Measurements from ENCODE around the gene ST3GAL3.
A peak's percentile ranks its signal among the peaks of the same experiment; 100 is the strongest.

Gene ST3GAL3

DNA sequence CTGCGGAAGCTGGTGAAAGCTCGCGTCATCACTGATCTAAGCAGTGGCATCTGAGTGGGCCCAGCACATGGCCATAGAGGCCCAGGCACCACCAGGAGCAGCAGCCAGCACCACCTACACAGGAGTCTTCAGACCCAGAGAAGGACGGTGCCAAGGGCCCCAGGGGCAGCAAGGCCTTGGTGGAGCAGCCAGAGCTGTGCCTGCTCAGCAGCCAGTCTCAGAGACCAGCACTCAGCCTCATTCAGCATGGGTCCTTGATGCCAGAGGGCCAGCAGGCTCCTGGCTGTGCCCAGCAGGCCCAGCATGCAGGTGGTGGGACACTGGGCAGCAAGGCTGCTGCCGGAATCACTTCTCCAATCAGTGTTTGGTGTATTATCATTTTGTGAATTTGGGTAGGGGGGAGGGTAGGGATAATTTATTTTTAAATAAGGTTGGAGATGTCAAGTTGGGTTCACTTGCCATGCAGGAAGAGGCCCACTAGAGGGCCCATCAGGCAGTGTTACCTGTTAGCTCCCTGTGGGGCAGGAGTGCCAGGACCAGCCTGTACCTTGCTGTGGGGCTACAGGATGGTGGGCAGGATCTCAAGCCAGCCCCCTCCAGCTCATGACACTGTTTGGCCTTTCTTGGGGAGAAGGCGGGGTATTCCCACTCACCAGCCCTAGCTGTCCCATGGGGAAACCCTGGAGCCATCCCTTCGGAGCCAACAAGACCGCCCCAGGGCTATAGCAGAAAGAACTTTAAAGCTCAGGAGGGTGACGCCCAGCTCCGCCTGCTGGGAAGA, 223.0 kb downstream of the ST3GAL3 start:
- peak; percentile 40 for DNase-seq

DNA sequence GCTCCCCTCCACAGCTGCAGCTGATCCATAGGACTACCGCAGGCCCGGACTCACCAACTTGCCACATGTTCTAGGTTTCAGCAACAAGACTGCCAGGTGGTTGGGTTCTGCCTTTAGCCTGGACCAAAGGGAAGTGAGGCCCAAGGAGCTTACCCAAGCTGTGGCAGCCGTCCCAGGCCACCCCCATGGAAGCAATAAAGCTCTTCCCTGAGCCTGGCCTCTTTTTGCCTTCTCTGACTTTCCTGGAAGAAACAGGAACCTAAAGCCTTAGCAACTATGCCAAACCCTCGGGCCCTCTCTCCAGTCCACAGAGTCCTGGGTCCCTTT, 223.6 kb downstream of the ST3GAL3 start:
- DNase-seq: no peak

- no peak for DNase-seq
Measured at GRCh38 chr1:43931711-43932660, 224.7 kb downstream of the ST3GAL3 start.

DNA sequence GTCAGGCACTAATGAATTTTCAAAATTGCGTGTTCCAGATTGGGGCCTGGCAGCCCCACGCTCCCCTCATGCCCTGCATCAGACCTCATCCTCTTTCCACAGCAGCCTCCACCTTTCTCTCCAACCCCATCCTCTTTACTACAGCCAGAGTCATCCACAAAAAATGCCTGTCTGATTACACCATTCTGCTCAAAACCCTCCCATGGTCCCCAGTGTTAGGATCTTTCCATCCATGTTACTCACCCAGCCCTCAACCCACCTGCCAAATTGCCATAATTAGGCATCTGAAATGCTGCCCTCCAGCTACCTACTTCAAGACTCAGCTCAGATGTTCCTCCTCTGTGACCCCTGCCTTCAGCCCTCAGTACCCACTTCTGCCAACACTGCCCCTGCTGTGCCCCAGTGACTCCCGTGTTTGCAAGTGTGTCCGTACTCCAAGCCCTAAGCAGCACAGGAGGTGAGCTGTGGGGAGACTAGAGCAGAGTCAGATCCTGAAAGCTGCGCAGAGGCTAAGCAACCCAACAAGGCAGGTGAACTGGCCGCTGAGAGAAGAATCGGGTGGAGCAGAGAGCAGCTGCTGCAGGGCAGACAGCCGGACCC, 225.6 kb downstream of the ST3GAL3 start:
- DNase-seq: peak; percentile 59

DNA sequence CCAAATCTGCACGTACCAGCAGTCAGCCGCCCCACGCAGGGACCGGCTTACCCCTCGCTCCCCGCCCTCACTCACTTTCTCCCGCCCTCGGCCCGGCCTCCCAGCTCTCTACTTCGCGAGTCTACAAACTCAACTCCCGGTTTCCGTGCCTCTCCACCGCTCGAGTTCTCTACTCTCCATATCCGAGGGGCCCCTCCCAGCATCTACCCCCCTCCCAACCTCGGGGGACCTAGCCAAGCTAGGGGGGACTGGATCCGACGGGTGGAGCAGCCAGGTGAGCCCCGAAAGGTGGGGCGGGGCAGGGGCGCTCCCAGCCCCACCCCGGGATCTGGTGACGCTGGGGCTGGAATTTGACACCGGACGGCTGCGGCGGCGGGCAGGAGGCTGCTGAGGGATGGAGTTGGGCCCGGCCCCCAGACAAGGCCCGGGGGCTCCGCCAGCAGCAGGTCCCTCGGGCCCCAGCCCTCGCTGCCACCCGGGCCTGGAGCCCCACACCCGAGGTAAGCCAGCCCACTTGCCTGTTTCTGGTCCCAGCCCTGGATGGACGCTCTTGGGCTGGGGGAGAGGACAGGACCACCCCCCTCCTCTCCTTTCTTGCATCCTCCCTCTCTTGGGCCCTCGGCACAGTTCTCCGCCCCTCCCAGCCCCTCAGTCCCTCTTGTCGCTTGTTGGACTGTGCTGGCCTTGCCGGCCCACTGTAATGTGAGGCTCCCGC, 226.2 kb downstream of the ST3GAL3 start, which contains the start of gene ARTN:
TSS of gene ARTN (plus strand) at position 416 of the 715 bp plus-strand sequence. CDS start 1,856 bp downstream, outside the sequence.
- DNase-seq: peak; percentile 59

DNA sequence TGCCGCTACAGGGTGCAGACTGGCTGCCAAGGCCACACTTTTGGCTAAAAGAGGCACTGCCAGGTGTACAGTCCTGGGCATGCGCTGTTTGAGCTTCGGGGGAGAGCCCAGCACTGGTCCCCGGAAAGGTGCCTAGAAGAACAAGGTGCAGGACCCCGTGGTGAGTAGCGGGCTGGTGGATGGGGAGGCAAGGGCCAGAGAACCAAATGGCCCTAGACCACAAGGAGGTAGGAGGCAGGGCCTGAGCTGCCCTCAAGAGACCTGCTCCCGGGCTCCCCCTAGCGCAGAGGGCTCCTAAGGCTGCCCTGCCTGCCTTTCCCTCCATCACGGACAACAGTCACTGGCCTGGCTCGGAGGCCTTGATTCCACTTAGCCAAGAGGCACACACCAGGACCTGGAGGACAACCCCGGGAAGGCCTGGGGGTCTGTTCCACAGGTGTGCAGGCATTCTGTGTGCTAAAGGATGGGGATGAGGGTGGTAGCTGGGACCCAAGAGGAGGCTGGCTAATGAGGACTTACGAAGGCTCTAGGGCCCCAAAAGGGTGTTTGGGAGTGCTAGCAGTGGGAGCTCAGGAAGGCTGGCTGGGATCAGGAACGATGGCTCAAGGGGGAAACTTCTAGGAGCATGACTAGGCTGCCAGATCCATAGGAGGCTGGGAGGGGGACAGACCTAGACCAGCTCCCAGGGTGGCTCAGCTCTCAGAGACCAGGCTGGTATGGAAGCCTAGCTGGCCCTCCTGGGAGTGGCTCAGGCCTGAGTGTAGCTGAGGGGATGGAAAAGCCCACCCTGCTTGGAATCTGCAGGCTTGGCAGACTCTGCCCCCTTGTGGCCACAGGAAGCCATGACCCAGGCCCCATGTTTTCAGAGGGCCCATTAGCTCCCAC, 227.0 kb downstream of the ST3GAL3 start:
- peak; percentile 70 for DNase-seq

GRCh38 chr1:43934986-43935324, 227.6 kb downstream of the ST3GAL3 start:
- DNase-seq: no peak

- DNase-seq: peak; percentile 37
Measured at GRCh38 chr1:43935711-43936427, 228.5 kb downstream of the ST3GAL3 start.

DNA sequence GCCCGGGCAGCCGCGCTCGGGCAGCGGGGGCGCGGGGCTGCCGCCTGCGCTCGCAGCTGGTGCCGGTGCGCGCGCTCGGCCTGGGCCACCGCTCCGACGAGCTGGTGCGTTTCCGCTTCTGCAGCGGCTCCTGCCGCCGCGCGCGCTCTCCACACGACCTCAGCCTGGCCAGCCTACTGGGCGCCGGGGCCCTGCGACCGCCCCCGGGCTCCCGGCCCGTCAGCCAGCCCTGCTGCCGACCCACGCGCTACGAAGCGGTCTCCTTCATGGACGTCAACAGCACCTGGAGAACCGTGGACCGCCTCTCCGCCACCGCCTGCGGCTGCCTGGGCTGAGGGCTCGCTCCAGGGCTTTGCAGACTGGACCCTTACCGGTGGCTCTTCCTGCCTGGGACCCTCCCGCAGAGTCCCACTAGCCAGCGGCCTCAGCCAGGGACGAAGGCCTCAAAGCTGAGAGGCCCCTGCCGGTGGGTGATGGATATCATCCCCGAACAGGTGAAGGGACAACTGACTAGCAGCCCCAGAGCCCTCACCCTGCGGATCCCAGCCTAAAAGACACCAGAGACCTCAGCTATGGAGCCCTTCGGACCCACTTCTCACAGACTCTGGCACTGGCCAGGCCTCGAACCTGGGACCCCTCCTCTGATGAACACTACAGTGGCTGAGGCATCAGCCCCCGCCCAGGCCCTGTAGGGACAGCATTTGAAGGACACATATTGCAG, 229.3 kb downstream of the ST3GAL3 start:
- DNase-seq: peak; percentile 62

GRCh38 chr1:43937179-43937865, 230.0 kb downstream of the ST3GAL3 start:
- DNase-seq: no peak

DNA sequence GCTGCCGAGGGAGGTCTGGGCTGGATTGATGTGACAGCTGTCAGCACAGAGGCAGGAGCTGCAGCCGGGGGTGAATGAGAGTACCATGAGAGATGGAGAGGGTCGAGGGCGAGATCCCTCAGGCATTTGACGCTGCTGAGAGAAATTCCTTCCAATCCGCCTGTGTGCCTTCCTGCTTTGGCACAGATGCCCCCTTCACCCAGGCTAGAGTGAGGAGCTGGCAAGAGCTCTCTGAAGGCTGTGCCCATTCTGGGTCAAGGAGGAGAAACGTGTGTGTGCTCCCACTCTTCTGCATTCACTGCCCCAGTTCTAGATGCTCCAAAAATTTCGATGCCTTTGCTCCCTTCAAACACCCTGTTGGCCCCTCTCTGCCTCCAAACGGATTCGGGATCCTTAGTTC, 231.0 kb downstream of the ST3GAL3 start:
- DNase-seq: no peak

DNA sequence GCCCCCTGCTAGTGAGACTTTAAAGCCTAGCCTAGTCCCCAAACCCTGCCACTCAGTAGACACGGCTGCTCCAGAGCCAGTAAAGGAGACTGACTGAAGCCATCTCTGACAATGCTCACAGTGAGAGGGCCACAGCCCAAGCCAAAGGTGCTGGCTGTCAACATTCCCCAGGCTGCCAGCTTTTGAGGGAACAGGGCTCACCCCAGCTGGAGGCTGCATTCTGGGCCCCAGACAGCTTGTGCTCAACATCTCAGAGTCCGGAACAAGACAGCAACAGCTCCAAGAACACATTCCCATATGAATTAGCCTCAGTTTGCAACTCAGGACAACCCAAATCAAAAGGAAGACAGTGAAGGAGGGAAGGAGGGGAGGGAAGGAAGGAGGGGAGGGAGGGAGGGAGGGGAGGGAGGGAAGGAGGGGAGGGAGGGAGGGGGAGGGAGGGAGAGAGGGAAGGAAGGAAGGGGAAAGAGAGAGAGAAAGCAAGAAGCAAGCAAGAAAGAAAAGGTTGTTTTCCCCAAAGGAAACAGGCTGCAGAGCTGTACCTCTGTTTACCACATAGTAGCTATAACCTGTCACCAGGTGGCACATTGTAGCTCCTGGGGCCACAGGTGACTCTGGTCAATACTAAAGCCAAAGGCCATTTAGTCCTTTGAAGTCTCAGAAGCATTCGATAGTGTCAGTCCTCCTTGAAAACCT, 231.7 kb downstream of the ST3GAL3 start:
- no peak for DNase-seq

GRCh38 chr1:43942411-43942810, 235.1 kb downstream of the ST3GAL3 start:
- no peak for DNase-seq

DNA sequence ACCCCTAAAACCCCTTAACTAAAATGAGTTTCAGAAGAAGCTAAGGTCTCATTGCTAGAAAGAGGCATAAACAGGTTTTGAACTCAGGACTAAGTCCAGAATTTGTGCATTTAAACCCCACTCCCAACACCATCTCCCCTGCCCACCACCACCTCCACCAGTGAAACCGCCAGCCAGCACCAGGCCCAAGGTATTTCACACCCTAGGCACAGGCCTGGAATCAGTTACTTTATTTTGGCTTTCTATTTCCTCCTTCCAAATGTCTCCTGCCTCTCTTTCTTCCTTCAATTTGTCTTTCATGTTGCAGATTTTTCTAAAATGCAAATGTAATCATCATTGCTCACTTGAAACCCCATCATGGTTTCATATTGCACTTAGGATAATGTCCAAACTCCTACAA, 237.5 kb downstream of the ST3GAL3 start:
- no peak for DNase-seq

GRCh38 chr1:43945674-43946235, 238.4 kb downstream of the ST3GAL3 start:
- DNase-seq: peak; percentile 14

GRCh38 chr1:43946236-43947060, 239.1 kb downstream of the ST3GAL3 start, which contains the start of gene IPO13:
IPO13 (plus strand) TSS chr1:43946950; CDS start chr1:43947601, 651 bp downstream.
- DNase-seq: peak; percentile 95

DNA sequence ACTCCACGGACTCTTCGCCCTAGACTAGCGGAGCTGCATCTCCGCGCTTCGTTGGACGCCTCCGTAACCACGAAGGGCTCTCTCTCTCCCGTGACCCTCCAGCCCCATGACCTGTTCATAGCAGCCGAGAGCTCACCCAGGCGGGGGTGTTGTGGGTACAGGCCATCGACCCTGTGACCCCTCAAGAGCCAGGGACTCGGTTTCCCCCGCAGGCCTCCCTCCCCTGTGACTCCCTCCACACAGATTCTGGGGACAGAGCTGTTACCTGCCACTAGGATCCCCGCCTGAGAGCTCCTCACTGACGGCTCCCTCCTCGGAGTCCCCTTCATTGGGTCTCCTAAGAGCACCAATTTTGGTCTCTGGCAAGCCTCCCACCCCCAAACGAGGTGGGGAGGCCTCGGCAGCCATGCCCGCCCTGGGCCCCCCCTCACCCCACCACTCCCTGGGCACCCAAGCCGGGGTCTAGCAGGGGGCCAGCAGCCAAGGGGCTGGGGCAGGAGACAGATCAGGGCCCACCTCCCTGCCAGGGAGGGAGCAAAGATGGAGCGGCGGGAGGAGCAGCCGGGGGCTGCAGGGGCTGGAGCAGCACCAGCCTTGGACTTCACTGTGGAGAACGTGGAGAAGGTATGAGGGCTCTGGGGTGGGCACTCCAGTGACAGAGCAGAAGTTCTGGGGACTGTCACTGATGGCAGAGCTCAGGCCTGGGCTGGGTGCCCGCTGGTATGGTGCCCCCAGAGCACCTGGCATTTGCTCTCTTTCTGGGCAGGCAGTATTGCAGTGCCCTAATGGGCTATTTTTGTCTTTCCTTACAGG, 239.9 kb downstream of the ST3GAL3 start:
- peak; percentile 29 for DNase-seq
